GM12878 (cell line): ENCODE results near the gene FAXC. TPM values are rescaled to one million over a fixed set of nuclear protein-coding genes. Genes with fewer than 3 reads are reported as not detected.

Experiments
- ATAC-seq: fragments of 200-7000 bp; cut with Tn5 transposase; 3 replicates; pipeline ENCODE4 v1.9.1; 2020; ENCODE audit warnings: mild to moderate bottlenecking, moderate library complexity
- BruUV-seq: library from RNA; stranded (reverse); fragments of 400-500 nt; replicated peaks from 2 replicates; lab custom pipeline; 2021; lab: Mats Ljungman, UMichigan
- CTCF ChIA-PET: fragments of 300-600 bp; sonication (Branson Sonifier 250); formaldehyde crosslinking; extraction: SDS; loops from one replicate; lab custom pipeline; 2021; ENCODE audit warnings: inconsistent platforms; lab: Yijun Ruan, JAX
- POLR2A ChIA-PET: fragments of 350-600 bp; formaldehyde crosslinking; extraction: SDS; loops from one replicate; lab custom pipeline; 2021; ENCODE audit warnings: inconsistent platforms; lab: Charles Lee
- RAD21 ChIA-PET: fragments of 300-600 bp; sonication (Branson Sonifier 250); formaldehyde crosslinking; loops from one replicate; lab custom pipeline; 2023; ENCODE audit warnings: antibody characterized with exemption; ENCODE audit not compliant: unreplicated experiment; lab: Charles Lee
- SMC1A ChIA-PET: fragments of 300-600 bp; sonication (Branson Sonifier 250); formaldehyde crosslinking; loops from one replicate; lab custom pipeline; 2023; ENCODE audit not compliant: unreplicated experiment, uncharacterized antibody; lab: Charles Lee
- DNase-seq: peaks from one replicate; pipeline ENCODE4 v3.0.0-alpha.2; 2011; ENCODE audit warnings: low read depth, low spot score
- FAIRE-seq: peaks from 3 replicates; lab custom pipeline; 2011; peaks lifted over from hg19 to GRCh38; lab: Jason Lieb, UNC
- H2AFZ ChIP-seq: 2 replicates; pipeline ENCODE4 v1.6.0; 2011; ENCODE audit warnings: low read depth, low read length, control low read depth; ENCODE audit not compliant: control insufficient read depth
- H3K27ac ChIP-seq: 2 replicates; pipeline ENCODE4 v1.5.1; 2011; ENCODE audit warnings: control low read depth; ENCODE audit not compliant: control insufficient read depth, insufficient read depth
- H3K27me3 ChIP-seq, 2 experiments: replicated peaks in 1 of 2; 2 replicates each; pipeline versions ENCODE4 v1.6.0 to v1.6.1; 2011; ENCODE audit warnings: low read length in 1 of 2; ENCODE audit not compliant: control insufficient read depth in 2 of 2, insufficient read depth in 2 of 2
- H3K36me3 ChIP-seq, 2 experiments: 2 replicates each; pipeline ENCODE4 v1.5.1; 2011; ENCODE audit warnings: low read length in 1 of 2; ENCODE audit not compliant: control insufficient read depth in 2 of 2, insufficient read depth in 2 of 2
- H3K4me1 ChIP-seq: 2 replicates; pipeline ENCODE4 v1.6.1; 2011; ENCODE audit warnings: mild to moderate bottlenecking, low read length, moderate library complexity, mixed read lengths; ENCODE audit not compliant: control insufficient read depth, insufficient read depth
- H3K4me2 ChIP-seq: 2 replicates; pipeline ENCODE4 v1.6.0; 2011; ENCODE audit warnings: control low read depth; ENCODE audit not compliant: control insufficient read depth, insufficient read depth
- H3K4me3 ChIP-seq: fragments of 200-600 bp; sonication (generic); 2 replicates; pipeline ENCODE4 v1.5.1; 2016
- H3K79me2 ChIP-seq: 2 replicates; pipeline ENCODE4 v1.6.0; 2011; ENCODE audit warnings: low read length; ENCODE audit not compliant: control insufficient read depth, insufficient read depth
- H3K9ac ChIP-seq: 2 replicates; pipeline ENCODE4 v1.8.0; 2011; ENCODE audit warnings: low read length, control low read depth, mixed read lengths; ENCODE audit not compliant: control insufficient read depth, insufficient read depth
- H3K9me3 ChIP-seq: replicated peaks from 3 replicates; pipeline ENCODE4 v1.5.1; 2011; ENCODE audit warnings: mild to moderate bottlenecking, low read length; ENCODE audit not compliant: control insufficient read depth, insufficient read depth
- H4K20me1 ChIP-seq: 2 replicates; pipeline ENCODE4 v1.6.0; 2011; ENCODE audit not compliant: control insufficient read depth, insufficient read depth
- BHLHE40 ChIP-seq, 2 experiments: fragments of 450-650 bp in 1 of 2; IDR thresholded peaks; 2 replicates each; pipeline ENCODE4 v1.6.1; 2011 to 2017; ENCODE audit warnings: low read depth in 2 of 2, borderline replicate concordance in 1 of 2, improper control_type of control experiment in 1 of 2, low read length in 1 of 2, mild to moderate bottlenecking in 1 of 2
- CHD2 ChIP-seq: IDR thresholded peaks from 2 replicates; pipeline ENCODE4 v1.6.1; 2011; ENCODE audit warnings: low read depth, low read length, improper control_type of control experiment, borderline replicate concordance
- CREM ChIP-seq: IDR thresholded peaks from 2 replicates; pipeline ENCODE4 v1.6.1; 2014; ENCODE audit warnings: antibody characterized with exemption, low read depth
- EP300 ChIP-seq, 2 experiments: fragments of 150-350 bp in 1 of 2; IDR thresholded peaks; 2 replicates each; pipeline ENCODE4 v1.6.1; 2011 to 2012; ENCODE audit warnings: low read depth in 2 of 2, low read length in 2 of 2, borderline replicate concordance in 1 of 2, improper control_type of control experiment in 1 of 2, inconsistent platforms in 1 of 2; ENCODE audit not compliant: control insufficient read depth in 1 of 2
- IKZF1 ChIP-seq: fragments of 450-650 bp; conservative IDR thresholded peaks from 2 replicates; pipeline ENCODE4 v1.6.1; 2017; ENCODE audit warnings: antibody characterized with exemption, mild to moderate bottlenecking
- MTA2 ChIP-seq: fragments of 450-650 bp; IDR thresholded peaks from 2 replicates; pipeline ENCODE4 v1.6.1; 2016; ENCODE audit warnings: low read depth, mild to moderate bottlenecking, moderate library complexity
- NFYB ChIP-seq: IDR thresholded peaks from 2 replicates; pipeline ENCODE4 v1.6.1; 2011; ENCODE audit warnings: low read depth, mild to moderate bottlenecking, low read length, improper control_type of control experiment, moderate library complexity; ENCODE audit not compliant: insufficient read depth
- POLR2AphosphoS2 ChIP-seq: IDR thresholded peaks from 2 replicates; pipeline ENCODE4 v1.6.1; 2011; ENCODE audit warnings: low read depth, mild to moderate bottlenecking, low read length, improper control_type of control experiment, moderate library complexity
- SREBF2 ChIP-seq: IDR thresholded peaks from 2 replicates; pipeline ENCODE4 v1.6.1; 2012; ENCODE audit warnings: mild to moderate bottlenecking, low read length
- STAT3 ChIP-seq: IDR thresholded peaks from 2 replicates; pipeline ENCODE4 v1.6.1; 2011; ENCODE audit warnings: low read depth, low read length, improper control_type of control experiment
- TCF7 ChIP-seq: IDR thresholded peaks from 2 replicates; pipeline ENCODE4 v1.6.1; 2014; ENCODE audit warnings: antibody characterized with exemption, borderline replicate concordance
- ZNF592 ChIP-seq: fragments of 450-650 bp; IDR thresholded peaks from 2 replicates; pipeline ENCODE4 v1.6.1; 2017; ENCODE audit warnings: mild to moderate bottlenecking, moderate library complexity
- ZSCAN29 ChIP-seq: fragments of 450-650 bp; IDR thresholded peaks from 2 replicates; pipeline ENCODE4 v1.6.1; 2017; ENCODE audit warnings: mild to moderate bottlenecking, moderate library complexity
- WGBS: methylation state at CpG from one replicate; pipeline ENCODE4 v1.1.6; 2016; ENCODE audit warnings: low lambda C conversion rate; ENCODE audit not compliant: insufficient replicate concordance, insufficient coverage; ENCODE audit errors: missing lambda C conversion rate; 5-methylcytosine and 5-hydroxymethylcytosine counted together
- in situ Hi-C: fragments of 300-500 bp; cut with MboI; formaldehyde crosslinking; loops from 9 replicates; pipeline ENCODE4 v1.14.3; 2018; ENCODE audit warnings: mixed read lengths
- intact Hi-C: fragments of 100-400 bp; cut with micrococcal nuclease; formaldehyde crosslinking; loops from one replicate; pipeline ENCODE4 v1.14.2; 2022; ENCODE audit not compliant: unreplicated experiment
- polyA plus RNA-seq, 11 experiments: library from polyadenylated mRNA; depleted of rRNA in 4 of 11; unstranded in 6 of 11; stranded (reverse) in 5 of 11; fragments of >200 nt; fragmentation: Nextera tagmentation in 4 of 11; fragmentation: Illumina TruSeq in 1 of 11; extraction: Ambion mirVana in 4 of 11; extraction: Trizol in 1 of 11; gene quantifications; 1 replicate in 1 of 11; 2 replicates in 10 of 11; pipeline versions ENCODE4 v1.2.1 to v1.2.3, GENCODE V29; 2011 to 2016; ENCODE audit warnings: inconsistent platforms in 2 of 11, missing spikeins in 2 of 11, low read depth in 1 of 11
- total RNA-seq, 4 experiments: library from RNA; depleted of rRNA in 3 of 4; stranded (reverse); fragments of >200 nt in 3 of 4; fragmentation: Illumina TruSeq in 1 of 4; extraction: Trizol in 1 of 4; gene quantifications; 2 replicates each; pipeline versions ENCODE4 v1.2.1 to v1.2.3, GENCODE V29; 2013 to 2021

FAXC gene
- total and polyA plus RNA-seq, 10 of the 15 experiments (the other 5 are each of a cell fraction or from before 2014, with no cell fraction given), result not detected

GRCh38 chr6:99347804-99348203, 1.7 kb downstream of the FAXC start:
- intact Hi-C loops (no loop called here), in situ Hi-C loops (no loop called here)
- no peak for FAIRE-seq
- no peaks in the 10 kb centered on the region for H4K20me1 ChIP-seq
- SMC1A ChIA-PET, result interaction anchor here (1.0 to 1.5 kb wide), 4 partner anchors 10 to 22 kb away, joined by 3 to 5 read pairs (median 4); no protein-coding TSS in a partner anchor
- CTCF ChIA-PET, result interaction anchor here (1.9 to 3.1 kb wide), 2 partner anchors 13 to 17 kb away, joined by 6 to 14 read pairs; no protein-coding TSS in a partner anchor
- no peaks in the 10 kb centered on the region for H3K79me2 ChIP-seq
- no TSS peak for BruUV-seq
- DNase-seq, result no peak
- H3K4me2 ChIP-seq, result no peak overlapping the region
- H2AFZ ChIP-seq, result no peak overlapping the region
- no peak overlapping the region for H3K9ac ChIP-seq
- WGBS, result 0% methylated on average over 1 of the region's 1 CpG
- no peak for TF ChIP-seq CHD2
- TF ChIP-seq ZSCAN29, result no peak
- TF ChIP-seq EP300 (IDR thresholded peaks at IDR 0.05; ENCODE audit: borderline replicate concordance in 1 of 2, control insufficient read depth in 1 of 2, low read depth in 2 of 2, low read length in 2 of 2), result no peak
- TF ChIP-seq SREBF2, result no peak
- no peak for TF ChIP-seq NFYB
- TF ChIP-seq ZNF592, result no peak
- no peak for TF ChIP-seq TCF7
- no peak for TF ChIP-seq POLR2AphosphoS2
- no peak for TF ChIP-seq CREM
- no peak for TF ChIP-seq IKZF1
- no peak for TF ChIP-seq BHLHE40 (IDR thresholded peaks at IDR 0.05; ENCODE audit: borderline replicate concordance in 1 of 2, low read depth in 2 of 2, low read length in 1 of 2)
- TF ChIP-seq STAT3, result no peak
- no peak for TF ChIP-seq MTA2
- no peaks in the 10 kb centered on the region for H3K9me3 ChIP-seq
- POLR2A ChIA-PET, result no interaction called here
- peaks cover 6 to 19% of the 10 kb centered on the region in 2 experiments for H3K27me3 ChIP-seq
- H3K36me3 ChIP-seq, result no peaks in the 10 kb centered on the region
- no peak overlapping the region for H3K4me3 ChIP-seq
- no peak for ATAC-seq
- H3K27ac ChIP-seq, result no peak overlapping the region
- H3K4me1 ChIP-seq, result no peaks in the 10 kb centered on the region
- RAD21 ChIA-PET, result interaction anchor here (1.0 kb wide), 1 partner anchor 13 kb away, joined by 3 read pairs; no protein-coding TSS in a partner anchor
